NCI-H460 (cell line): ENCODE data around the gene PIK3R1. TPM values are rescaled to one million over a fixed set of nuclear protein-coding genes. Genes with fewer than 3 reads are reported as not detected.
A peak's percentile ranks its signal among the peaks of the same experiment; 100 is the strongest.

ENCODE experiments used
- DNase-seq: peaks from one replicate; pipeline ENCODE4 v3.0.0-alpha.2; 2016; ENCODE audit warnings: low read depth; ENCODE audit errors: extremely low read depth
- polyA plus RNA-seq: library from polyadenylated mRNA; depleted of rRNA; stranded (reverse); fragments of >200 nt; gene quantifications from 2 replicates; pipeline ENCODE4 v1.2.3, GENCODE V29; 2014; cell fraction: nucleus; rRNA removed
- total RNA-seq: library from RNA; depleted of rRNA; stranded (reverse); fragments of >200 nt; shearing (Covaris generic); gene quantifications from 2 replicates; pipeline ENCODE4 v1.2.3, GENCODE V29; 2014; rRNA removed

PIK3R1 gene
- total RNA-seq: 26.9 and 40.9 TPM in 2 replicates
- 2.6 and 4.3 TPM in 2 replicates for polyA plus RNA-seq

- peak; percentile 91 for DNase-seq
These were observed at the start of gene PIK3R1 for GRCh38 chr5:68215208-68215897. Gene PIK3R1 (plus strand): TSS chr5:68215756. CDS start chr5:68226676, 10,920 bp downstream.

GRCh38 chr5:68167195-68167651 is 48.3 kb upstream of the PIK3R1 start:
- no peak for DNase-seq

- no peak for DNase-seq
These were observed 45.7 kb upstream of the PIK3R1 start for GRCh38 chr5:68169903-68170302.

DNA sequence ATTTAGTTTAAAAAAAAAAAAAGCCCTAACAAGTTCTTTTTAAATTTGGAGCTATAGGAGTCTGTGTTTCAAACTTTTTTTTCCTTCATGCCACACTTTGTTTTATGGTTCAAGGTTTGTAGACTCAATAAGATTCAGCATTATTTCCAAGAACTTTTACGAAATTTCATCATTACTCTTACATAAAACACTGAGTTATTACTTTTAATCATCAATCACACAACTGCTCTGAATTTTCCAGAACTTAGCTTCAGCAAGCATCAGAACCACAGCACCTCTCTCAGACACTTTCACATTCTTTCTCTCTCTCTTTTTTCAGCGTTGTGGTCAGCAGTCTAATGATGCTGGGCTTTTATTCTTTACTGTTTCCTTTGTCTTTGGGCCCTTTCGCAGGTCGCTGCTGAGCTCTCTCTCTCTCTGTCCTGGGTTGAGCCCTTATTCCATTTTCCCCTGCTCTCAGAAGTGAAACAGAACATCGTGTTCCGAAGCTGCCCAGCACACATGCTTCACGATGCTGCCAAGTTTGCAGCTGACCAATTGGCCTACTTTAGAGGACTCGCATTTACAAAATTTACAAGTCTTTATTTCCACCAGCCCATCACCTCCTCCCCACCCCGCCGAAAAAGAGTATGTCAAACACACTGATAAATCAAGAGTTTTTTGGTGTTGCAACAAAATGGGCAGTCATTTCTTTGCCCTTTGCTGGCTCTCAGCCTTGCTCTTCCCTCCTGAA is 44.6 kb upstream of the PIK3R1 start:
- DNase-seq: no peak

DNA sequence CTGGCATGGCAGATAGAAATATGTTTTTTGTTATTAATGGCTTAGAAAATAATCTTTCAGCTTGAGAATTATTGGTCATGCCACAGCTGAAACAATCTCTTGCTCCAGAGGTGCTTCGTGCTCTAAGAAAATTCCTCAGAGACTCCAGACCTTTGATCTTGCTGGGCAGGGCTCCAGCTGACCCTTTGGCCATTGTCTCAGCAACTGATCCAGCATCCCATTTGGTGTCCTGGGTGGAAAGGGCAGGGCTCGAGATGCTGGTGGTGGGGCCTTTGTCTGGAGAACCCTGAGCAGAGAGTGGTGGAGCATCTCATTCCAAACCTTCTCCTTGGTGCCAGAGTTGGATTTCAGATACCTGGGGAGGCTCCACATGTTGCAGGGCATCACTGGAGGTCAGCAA is 43.2 kb upstream of the PIK3R1 start:
- DNase-seq: no peak

GRCh38 chr5:68173007-68173406 is 42.5 kb upstream of the PIK3R1 start:
- DNase-seq: no peak

GRCh38 chr5:68176253-68176652 is 39.3 kb upstream of the PIK3R1 start:
- no peak for DNase-seq

GRCh38 chr5:68176802-68177479 is 38.6 kb upstream of the PIK3R1 start:
- DNase-seq: no peak

- DNase-seq: no peak
These were observed 37.9 kb upstream of the PIK3R1 start for GRCh38 chr5:68177676-68178075.

DNA sequence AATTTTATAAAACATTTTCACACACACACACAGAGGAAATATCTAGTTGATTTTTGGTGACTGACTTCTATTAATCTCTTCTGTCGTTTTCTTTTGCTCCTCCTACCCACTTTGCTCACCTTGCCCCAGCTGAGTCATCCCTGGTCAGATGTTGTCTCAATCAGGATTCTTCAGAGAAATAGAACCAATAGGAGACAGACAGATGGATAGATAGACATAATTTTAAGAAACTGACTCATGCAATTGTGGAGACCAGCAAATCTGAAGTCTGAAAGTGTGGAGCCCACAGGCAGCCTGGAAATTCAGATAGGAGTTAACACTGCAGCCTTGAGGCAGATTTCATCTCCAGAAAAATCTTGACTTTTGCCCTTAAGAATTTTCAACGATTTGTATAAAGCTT is 37.0 kb upstream of the PIK3R1 start:
- DNase-seq: no peak

DNA sequence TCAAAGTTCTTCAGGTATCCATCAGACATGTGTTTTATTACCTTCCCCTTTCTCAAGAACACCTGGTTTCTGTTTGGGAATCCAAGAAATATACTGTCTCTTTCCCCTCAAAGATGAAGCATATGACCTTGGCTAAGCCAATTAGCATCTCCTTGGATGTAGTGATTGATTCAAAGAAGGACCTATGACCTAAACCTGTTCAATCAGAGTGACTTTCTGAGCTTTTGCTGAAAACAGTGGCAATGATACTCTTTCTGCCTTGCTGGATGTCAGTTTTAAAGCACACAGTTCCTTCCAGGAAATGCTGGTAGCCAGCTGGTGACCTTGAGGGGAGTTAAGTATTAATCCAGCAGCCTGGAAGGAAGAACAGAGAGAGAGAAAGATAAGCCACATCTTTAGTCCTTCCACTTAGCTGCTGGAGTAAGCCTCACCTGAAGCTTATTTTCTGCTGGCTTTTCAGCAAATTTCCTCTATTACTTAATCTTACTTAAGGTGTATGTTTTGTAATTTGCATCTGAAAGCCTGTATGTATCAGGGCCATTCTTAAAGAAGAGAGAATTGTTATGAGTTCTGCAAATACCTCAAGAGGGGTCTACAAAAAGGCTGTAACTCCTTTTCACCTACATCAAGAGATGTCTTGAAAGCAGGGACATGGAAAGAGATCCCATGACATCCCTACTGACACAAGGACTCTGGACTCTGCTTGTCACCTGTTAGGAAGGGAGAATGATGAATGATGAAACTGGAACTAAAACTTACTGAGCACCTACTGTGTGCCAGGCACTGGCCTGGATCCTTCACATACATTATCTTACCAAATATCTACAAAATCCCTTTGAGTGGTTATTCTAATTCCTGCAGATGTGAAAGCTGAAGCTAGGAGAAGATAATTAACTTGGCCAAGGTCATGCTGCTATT is 35.2 kb upstream of the PIK3R1 start:
- no peak for DNase-seq

GRCh38 chr5:68181039-68181599 is 34.4 kb upstream of the PIK3R1 start:
- no peak for DNase-seq

- DNase-seq: no peak
These were observed 33.5 kb upstream of the PIK3R1 start for GRCh38 chr5:68182094-68182493.

DNA sequence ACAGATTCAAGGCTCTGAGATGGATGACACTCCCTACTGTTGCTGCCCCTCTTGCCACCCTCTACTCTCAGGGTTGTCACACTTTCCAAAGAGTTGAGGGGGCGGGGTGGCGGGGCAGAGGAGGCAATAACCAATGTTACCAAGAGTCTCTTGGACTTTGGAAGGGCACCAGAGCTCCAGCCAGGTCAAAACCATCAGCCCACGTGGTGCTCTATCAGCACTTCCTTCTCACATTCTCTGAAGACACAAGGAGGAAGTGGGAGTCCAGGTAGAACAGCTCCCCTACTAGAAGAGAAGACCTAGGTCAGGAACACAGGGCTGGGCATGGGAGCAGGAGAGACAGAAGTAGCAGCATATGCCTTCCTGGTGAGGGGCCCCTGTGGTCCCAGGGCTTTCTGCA is 33.0 kb upstream of the PIK3R1 start:
- DNase-seq: no peak

DNA sequence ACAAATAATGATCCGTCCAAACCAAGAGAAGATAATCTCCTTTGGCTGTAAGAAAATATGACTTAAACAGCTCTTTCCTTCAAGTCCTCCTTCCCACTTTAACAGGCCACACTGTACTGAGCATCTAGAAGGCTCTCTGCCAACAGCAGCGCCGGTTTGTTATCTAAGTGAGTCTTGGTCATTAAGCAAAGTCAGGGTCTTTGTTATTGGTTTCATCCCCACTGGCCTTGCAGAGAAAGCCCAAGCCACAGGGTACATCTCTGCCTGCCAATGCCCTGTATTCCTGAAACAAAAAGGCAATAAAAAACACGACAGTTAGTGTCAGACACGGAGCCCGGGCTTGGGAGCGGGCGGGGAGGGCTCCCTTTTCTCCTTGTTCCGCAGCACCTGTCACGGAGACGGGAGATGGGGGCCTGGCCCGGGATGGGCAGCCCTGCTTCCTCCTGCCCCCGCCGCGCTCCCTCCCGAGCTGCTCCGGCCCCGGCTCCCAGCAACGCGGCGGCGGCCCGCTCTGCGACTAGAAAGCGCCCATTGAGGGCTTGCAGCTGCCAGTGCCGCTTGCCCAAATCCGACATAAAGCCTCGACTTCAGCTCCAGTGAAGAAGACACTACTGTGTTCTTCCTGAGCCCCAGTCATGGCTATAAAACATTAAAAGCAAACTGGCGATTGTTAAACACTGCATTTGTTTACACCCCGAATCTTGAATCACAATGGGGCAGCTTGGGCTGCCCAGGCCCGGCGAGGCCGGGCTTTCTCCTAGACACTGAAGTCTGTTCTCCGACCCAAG is 28.1 kb upstream of the PIK3R1 start:
- no peak for DNase-seq

DNA sequence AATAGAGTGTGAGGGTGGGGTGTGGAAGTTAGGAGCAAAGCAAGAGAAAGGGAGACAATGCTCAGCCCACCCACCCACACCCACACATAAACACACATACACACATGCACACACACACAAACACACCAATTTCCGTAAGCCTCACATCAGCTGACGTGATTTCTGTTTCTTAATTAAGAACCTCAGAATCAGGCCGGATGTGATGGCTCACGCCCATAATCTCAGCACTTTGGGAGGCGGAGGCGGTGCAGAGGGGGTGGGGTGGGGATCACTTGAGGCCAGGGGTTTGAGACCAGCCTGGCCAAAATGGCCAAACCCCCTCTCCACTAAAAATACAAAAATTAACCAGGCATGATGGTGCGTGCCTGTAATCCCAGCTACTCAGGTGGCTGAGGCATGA is 26.4 kb upstream of the PIK3R1 start:
- DNase-seq: no peak

GRCh38 chr5:68189613-68190012 is 25.9 kb upstream of the PIK3R1 start:
- DNase-seq: no peak

DNA sequence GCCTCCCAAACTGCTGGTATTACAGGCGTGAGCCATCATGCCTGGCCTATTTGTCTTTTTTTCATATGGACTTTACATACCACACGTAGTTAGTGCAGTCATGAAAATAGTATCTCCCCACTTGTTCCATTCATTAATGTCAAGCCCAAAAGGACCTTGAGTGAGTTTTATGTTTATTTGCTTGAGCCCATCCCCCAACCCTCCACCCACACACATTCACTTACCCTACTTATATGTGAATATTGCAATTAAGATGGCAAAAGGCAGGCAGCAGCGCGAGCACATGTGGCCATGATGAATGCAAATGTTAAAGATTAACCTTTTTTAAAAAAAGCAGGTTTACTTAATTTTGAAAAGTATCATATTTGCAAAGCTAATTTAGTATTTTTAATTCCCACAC is 24.9 kb upstream of the PIK3R1 start:
- DNase-seq: no peak

GRCh38 chr5:68191083-68191791 is 24.3 kb upstream of the PIK3R1 start:
- DNase-seq: no peak
